Spleen (tissue), 7 donors: ENCODE results near the gene EYA2.

ENCODE experiments used
- CTCF ChIP-seq, 11 experiments: fragments of 200-600 bp in 7 of 11; fragments of 450-650 bp in 4 of 11; sonication (generic) in 4 of 11; IDR thresholded peaks in 8 of 11; conservative IDR thresholded peaks in 3 of 11; 1 replicate in 7 of 11; 2 replicates in 4 of 11; pipeline versions ENCODE4 v1.4.0 to v1.8.0; 2016 to 2021; ENCODE audit warnings: antibody characterized with exemption in 11 of 11, inconsistent platforms in 4 of 11, mild to moderate bottlenecking in 1 of 11
- POLR2A ChIP-seq, 3 donors: fragments of 450-650 bp; IDR thresholded peaks; one replicate each; pipeline ENCODE4 v1.5.1; 2017; ENCODE audit warnings: antibody characterized with exemption in 3 of 3, mild to moderate bottlenecking in 1 of 3
- POLR2AphosphoS5 ChIP-seq, 3 donors: sonication (generic); formaldehyde crosslinking; IDR thresholded peaks; one replicate each; pipeline ENCODE4 v1.5.1; 2017; ENCODE audit warnings: antibody characterized with exemption in 3 of 3
- donor health status: DM: no; HTN: no; CAD: no; lungs with moderate emphysema.
- donor health status: DM: no; HTN: no; CAD: no.
- donor health status: DM: no; HTN: no; CAD: no.

- no peak for TF ChIP-seq CTCF (IDR thresholded peaks at IDR 0.05 in 8 of 11, conservative IDR thresholded peaks at IDR 0.05 in 3 of 11)
- no peak for TF ChIP-seq POLR2AphosphoS5 (IDR thresholded peaks at IDR 0.05)
- no peak for TF ChIP-seq POLR2A (IDR thresholded peaks at IDR 0.05)
Measured at GRCh38 chr20:47080365-47080764, 185.7 kb downstream of the EYA2 start.
